Activated naive CD4-positive, alpha-beta T cell treated with anti-CD3 and anti-CD28 coated beads, Interleukin-2, amount 50 U/mL, for 16 hours (primary cell): ENCODE data around the gene IGSF21.

Source experiments
- DNase-seq: peaks from one replicate; pipeline ENCODE4 v3.0.0-alpha.2; 2020

Gene IGSF21

DNA sequence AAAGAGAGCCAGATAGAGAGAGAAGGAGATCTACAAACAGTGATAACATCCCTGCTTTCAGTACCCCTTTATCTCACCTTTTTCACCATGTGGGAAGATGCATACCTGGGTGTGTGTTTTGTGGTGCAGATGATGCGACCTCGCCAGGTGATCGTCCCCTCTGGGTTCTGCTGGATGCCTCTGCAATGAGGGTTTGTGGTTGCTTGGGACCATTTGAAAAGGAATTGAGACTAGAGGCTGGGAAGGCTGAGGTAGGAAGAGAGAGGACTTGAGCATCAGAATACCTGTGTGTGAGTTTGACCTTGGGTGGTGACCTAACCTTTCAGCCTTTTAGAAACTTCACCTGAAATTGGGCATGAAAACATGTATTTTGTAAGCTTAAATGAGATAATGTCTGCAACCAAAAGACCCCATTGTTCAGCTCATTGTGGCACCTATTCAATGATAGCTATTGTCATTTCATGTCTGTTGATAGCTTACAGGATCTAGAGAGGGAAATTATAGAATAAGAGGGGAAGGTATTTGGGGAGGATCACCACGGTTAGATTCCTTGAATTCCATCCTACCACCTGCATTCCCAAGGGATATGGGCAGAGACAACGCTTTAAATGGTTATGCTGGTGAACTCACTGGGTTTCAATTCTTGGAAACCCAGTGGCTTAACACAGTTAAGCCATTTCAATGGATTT is 125.7 kb downstream of the IGSF21 start:
- DNase-seq = no peak

DNA sequence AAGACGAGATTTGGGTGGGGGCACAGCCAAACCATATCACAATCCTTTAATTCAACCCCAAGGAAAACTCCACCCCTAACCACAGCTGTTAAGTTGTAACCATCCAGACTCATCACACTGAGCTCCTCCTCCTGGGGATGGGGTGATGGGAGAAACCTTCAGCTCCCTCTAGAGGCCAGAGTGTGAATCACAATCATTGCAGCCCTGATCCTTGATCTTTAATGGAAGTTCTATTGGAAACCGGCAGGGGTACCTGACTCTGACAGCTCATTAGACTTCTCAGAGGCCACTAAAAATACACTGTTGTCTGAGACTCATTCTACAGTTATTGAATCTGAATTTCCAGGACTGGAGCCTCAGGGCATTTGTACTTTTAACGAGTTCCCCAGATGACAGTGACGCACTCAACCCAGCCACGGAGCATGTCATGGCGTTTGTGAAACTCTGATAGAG is 127.2 kb downstream of the IGSF21 start:
- no peak for DNase-seq

DNA sequence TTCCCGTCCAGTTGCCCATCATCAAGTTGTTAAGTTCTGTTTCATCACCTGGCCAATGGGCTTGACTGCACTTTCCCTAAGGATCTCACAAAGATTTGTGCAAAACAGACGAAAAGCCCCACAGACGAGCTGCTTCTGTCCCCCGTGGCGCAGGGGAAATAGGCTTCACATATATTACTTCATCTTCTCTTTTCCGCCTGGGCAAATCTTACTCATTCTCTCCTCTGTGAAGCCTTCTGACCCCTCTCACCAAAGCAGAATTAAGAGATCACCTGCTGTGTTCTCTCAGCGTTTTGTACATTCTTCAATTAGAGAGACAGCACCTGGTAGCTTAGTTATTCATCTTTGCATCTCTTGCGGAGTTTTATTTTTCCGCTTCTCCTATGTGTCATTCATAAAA is 129.8 kb downstream of the IGSF21 start:
- no peak for DNase-seq

DNA sequence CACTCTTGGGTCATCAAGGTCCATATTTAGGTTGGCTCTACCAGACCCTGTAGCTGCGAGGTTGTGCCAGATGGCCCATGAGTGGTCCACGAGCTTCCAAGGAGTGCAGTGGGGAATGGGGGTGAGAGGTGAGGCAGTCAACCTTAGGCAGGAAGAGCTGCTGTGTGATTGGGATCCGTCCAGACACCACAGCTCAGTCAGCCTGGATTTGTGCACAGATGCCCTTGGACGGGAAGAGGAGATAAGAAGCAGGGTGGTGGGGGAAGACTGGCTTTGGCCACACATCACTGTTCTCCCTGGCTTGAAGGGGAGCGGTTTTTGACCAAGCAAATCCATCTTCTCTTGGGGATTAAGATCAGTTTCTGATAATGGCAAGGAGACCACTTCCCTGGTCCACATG is 130.6 kb downstream of the IGSF21 start:
- DNase-seq = no peak

DNA sequence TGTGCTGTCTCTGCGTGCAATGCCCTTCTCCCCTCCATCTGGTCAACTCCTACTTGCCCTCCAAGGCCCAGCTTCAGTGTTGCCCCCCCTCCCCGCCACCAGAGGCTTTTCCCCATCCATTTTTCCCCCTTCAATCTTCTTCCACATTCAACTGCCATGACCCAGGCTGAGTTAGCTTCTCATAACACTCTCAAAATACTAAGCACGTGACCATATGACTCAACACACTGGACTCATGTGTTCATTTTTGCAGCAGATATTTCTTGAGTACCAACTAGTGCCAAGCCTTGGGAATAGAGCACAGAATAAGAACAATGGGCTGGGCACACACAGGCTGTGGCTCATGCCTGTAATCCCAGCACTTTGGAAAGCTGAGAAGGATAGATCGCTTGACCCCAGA is 132.1 kb downstream of the IGSF21 start:
- no peak for DNase-seq

DNA sequence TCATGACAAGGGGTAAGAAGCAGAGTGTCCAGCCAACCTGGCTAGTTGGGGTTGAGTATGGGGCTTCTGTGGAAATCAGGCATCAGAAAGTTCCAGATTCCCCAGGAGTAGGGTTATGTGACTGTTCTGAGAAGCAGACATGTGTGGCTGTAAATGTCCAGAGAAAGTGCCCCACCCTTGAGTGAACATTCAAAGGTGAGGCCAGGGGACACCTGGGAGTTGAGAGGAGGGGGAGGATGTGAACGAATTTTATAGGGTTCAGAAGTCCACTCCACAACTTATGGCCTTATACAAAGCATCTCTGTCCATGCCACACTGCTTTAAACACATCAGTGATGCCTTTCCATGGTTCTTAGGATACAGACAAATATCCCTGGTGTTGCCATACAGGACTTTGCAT is 133.3 kb downstream of the IGSF21 start:
- DNase-seq = no peak

DNA sequence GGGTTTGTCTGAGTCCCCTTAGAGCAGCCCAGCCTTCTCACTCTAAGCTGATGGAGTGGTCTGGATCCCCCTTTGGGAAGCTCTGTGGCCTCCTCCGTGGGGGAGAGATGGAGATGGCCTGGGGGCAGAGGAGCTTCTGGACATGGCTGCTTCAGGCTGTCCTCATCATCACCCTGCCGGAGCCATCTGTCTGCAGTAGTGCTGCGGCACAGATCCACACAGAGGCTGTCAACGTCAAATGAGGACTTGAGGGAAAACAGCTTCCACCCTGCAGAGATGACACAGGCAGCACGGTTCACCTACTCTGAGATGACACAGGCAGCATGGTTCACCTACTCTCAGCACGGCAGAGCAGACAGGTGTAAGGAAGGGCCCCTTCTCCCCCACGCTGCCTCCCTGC is 134.3 kb downstream of the IGSF21 start:
- DNase-seq = no peak

DNA sequence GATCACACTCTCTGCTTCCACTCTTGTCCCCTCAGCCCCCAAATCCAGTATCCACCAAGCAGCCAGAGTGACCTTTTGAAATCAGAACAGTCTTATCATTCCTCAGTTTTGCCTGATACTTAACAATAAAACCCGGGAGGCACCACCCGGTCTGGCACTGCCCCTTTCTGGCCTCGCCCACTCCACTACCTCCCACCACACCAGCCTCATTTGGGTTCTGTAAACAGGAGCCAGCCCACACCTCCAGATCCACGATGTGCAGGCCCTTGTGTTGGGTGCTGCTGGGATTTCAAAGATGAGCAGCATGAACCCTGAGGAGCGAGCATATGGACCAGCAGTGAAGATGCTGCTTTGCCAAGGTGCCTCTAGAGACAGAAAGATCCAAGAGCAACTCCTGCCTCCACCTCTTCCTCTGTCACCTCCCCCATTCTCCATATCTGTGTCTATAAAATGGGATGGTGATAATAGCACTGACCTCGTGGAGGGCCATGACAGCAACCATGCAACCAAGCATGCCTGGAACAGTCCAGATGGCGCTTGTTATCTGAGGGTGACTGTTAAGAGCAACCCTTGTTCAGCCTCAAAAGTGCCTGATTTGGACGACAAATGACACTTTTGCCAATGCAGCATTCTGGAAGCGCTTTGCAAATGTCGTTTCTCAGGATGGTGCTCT is 136.0 kb downstream of the IGSF21 start:
- no peak for DNase-seq

DNA sequence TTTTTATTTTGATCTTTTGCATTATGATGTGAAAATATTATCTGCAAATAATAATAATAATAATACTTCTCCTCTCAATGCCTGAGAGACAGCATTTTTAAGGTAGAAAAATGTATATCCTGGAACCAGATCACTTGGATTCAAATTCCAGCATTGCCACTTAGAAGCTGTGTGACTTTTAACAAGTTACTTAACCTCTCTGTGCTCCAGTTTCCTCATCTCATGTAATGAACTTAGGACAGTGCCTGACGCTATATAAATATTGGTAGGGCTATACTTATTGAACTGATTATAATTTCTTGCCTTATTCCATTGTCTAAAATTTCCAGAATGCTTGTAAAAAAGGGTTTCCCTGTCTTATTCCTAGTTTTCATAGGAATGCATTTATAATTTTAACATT is 137.2 kb downstream of the IGSF21 start:
- no peak for DNase-seq

DNA sequence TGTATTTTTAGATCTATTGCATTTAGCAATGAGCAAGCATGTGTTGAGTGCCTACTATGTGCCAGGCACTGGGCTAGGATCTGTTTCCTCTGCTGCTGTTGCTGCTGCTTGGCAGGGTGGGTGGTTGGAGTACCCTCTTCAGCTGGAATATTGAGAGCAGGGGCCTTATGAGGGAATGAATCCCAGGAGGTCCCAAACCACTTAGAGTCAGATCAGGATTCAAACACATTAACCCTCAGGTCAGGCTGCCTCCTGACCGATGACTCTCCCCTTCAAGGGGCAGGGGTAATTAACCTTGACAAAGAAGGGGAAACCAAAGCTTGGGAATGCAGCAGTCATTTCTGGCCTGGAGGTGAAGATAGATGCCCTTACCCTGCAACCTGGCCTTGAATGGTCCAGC is 138.0 kb downstream of the IGSF21 start:
- no peak for DNase-seq

DNA sequence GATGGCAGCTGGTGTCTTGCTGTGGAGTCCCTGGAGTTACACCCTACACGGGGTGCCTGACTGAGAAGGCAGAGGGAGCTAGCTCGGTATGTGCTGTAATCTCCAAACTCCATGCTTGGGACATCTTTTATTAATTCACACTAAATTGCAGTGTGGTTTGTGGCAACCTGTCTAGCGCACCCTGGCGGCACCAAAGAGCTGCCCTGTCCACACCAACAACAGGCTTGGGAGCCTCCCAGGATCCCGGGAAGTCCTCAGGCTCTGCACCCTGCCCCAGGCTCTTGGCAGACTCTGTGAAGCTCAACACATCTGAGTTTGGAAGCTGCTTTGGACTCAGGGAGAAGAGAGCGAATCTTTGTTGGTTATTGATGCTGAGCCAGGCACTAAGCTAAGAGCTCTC is 138.9 kb downstream of the IGSF21 start:
- DNase-seq = no peak

DNA sequence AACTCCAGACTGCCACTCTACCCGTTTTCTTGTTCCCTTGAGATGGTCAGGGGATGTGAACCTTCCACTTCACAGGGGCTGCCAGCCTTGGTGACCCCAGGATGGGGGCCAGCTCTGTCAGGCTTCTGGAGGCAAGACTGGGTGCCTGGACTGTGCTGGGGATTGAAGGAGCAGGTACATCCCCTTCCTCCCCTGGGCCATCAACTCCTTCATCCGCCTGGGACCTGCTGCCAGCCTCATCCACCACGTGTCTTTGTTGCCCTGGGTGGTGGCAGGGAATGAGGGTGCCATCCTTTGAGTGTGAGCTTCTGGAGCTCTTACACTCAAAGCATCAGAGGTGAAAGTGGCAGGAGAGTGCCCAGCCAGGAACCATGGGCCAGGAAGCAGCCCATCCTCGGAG is 139.6 kb downstream of the IGSF21 start:
- DNase-seq = no peak

DNA sequence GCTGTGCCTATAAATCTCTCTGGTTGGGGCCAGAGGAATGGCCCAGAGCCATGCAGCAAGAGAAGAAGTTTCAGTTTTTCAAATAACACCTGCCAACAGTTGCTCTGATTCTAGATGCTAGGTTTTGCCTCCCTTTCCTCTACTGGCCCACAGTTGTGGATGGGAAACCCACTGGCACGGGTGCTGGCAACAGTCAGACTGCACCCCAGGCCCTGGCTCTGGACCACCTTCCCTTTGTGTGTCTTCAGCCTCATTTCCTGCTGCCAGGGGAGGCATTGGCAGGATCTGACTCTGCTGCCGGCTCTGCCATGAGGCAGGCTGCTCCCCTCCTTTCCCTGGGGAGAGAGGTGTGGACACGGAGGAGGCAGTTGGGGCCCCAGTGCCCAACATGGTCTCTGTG is 142.0 kb downstream of the IGSF21 start:
- DNase-seq = no peak

DNA sequence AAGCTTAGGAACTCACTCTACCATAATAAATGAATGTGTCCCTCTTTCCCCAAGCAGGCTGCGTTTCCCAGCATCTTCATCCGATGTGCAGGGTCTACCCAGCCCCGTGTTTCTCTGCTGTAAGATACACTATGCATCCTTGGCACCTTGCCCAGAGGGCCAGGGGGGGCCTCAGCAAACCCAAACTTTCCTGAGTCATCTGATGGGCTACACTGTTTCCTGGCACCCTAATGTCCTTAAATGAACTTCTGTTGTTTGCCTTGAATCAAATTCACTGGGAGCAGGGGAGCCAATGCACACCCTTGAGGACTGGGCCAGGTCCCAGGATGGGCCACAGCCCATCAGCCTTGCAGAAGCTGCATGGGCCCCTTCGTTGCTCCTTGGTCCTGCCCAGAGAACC is 145.5 kb downstream of the IGSF21 start:
- DNase-seq = no peak

DNA sequence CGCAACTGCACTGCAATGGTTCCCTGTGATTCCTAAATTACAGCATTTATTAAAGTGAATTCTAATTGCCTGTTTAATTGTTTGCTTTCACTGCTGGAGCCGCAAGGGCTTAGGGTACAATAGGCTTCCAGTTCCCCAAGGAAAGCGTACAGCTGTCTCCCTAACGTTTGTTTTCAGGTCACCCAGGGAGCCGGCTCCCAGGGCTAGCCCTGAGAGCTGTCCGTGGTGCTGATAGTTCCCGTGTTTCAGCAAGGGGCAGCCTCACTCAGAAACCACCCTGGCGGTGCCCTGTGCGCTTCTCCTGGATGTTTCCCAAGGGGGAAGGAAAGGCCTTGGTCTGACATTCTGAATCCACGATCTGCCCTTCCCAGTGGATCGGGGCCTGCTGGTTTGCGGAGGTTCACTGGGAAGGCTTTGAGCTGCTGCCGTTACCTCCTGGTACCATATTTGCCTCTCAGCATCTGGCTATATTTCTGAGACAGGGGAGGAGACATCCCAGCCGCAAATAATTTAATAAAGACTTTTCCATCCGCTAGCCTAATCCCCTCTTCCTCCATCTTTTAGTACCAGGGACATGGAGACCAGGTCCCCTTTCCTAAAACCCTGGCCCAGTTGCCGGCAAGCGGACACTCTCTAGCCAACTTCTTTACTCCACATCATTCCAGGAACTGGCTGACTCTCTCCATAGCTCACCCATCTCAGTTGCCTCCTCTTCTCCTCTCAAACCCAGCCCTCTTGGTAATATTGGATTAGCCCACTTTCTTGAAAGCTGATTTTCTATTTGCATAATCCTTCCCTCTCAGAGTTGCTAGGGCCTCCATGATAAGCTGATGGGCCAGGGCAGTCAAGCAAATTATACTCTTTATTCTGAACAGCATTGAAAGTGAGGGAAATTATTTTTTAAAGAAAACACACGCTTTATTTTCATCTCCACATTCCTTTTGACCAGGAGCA is 149.0 kb downstream of the IGSF21 start:
- no peak for DNase-seq

DNA sequence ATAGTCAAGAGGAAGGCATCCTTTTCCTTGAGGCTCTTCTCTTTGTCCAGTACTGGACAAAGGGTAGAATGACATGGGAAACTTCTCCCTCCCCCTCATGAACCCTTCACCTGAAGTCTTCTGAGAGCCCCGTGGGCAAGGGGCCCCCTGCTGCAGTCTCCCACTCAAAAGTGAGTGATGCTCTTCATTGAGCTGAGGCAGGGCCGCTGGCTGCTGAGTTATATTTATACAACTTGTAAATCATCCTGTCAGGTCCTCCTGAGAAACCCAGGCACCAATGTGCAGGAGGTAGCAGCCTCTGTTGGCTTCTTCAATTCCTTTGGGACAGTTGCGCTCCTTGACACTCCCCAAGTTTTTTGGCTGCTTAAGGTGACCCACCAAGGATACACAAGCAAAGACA is 150.2 kb downstream of the IGSF21 start:
- DNase-seq = no peak

DNA sequence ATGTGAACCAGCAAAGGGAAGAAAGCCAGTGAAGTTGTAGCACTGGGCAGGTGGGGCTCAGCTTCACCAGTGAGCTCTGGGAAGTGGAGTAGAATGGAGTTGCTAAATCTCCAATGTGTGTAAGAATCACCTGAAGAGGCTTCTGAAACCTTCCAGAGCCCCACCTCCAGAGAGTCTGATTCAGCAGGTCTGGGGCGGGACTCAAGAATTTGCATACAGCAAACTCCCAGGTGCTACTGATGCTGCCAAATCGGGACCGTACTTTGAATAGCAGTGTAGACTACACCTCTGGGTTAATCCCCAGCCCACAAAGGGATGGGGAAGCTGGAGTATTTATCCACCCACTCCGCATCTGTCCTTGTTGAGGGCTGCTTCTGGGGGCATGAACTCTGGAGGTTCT is 154.3 kb downstream of the IGSF21 start:
- DNase-seq = no peak

DNA sequence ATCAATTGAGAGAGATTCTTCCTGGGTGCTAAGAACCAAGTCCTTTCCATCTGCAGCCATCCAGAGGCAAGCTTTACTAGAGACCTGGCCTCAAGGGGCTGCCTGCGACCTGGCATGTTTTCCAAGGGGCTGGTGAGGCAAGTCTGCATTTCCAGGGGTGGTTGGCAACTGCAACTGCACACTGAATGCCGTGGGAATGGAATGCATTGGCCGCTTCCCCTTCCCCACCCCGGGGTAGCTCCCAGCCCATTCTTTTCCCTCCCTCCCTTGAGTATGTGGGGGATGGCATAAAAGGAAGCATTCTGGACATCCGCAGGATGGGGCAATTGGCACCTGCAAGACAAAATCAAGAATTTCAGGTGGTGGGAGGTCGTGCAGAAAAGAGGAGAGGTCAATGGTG is 155.1 kb downstream of the IGSF21 start:
- DNase-seq = no peak

DNA sequence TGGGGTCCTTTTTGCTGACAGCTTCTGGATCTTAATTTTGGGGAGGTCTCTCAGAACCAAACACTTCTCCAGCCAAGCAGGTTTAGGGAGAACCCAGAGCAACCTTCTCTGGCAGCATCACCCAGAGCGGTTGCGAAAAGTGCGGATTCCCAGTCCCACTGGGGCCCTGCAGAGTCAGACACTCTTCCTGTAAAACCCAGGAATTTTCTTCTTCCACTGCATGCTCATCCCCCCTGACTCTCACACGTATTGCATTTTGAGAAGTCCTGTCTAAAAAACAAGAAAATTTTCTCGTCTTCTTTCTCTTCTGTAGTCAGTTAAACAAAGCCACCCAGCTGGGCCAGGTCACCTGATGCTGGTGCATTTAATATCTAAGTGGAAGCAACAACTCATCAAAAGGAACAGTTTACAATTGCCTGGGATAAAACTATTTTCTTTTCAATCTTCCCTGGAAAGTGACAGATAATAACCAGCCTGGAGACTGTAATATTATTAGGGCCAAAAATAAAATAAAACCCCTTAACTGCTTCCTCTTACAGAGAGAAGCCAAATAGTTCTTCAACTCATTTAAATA is 156.0 kb downstream of the IGSF21 start:
- no peak for DNase-seq

DNA sequence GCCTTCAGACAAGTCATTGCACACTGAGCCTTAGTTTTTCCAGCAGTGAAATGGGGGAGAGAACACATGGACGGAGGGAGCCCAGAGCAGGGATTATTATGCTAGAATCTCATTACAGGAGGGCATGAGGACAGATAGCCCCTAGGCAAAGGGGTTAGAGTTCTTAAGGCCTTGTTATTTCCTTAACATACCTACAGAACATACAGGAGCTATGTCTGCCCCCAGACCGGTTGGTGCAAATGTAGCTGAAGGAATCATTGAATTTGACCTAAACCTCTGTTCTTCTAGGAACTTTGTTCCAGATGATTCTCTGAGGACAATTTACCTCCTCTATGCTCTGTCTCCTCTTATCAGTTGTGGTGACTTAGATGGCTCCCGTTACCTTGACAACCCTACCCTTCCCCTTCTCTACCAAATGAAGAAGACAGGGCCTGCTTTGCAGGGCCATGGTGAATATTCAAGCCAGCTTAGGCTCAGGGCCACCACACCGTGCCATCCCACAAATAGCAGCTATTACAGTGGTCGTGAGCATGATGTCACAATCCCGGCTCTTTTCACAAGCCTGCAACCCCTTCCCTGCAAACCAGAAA is 156.9 kb downstream of the IGSF21 start:
- DNase-seq = no peak

DNA sequence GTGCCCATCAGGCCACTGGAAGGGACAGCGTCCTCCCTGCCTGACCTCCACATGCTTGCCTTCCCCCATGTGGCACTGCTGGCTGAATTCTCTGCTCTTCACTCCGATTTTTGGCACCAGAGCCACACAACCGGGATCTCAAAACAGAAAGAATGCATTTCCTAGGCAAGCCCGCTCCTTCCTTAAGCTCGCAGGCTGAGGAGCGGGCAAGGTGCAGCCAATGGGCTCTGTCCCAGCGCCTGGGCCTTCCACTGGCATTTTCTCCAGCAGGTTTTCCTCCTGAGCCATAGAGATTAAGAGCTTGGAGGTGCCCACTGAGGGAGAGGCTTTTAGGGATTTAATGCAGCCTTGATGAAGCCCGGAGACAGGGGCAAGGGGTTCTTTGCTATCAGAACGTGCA is 158.0 kb downstream of the IGSF21 start:
- no peak for DNase-seq

DNA sequence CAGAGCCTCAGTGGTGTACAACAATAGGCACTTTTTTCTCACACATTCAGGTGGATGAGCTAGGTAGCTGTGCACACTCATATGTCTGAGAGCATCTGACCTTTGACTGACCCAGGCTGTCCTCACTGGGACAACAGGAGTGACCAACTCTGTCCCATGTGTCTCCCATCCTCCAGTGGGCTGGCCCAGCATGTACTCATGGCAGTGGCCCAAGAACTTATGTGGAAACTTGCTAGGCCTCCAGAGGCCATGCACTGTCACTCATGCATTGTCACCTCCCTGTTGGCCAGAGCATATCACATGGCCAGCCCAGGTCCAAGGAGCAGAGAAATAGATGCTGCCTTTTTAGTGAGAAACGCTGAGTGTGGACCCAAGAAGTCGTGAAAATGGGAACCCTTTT is 158.8 kb downstream of the IGSF21 start:
- no peak for DNase-seq

DNA sequence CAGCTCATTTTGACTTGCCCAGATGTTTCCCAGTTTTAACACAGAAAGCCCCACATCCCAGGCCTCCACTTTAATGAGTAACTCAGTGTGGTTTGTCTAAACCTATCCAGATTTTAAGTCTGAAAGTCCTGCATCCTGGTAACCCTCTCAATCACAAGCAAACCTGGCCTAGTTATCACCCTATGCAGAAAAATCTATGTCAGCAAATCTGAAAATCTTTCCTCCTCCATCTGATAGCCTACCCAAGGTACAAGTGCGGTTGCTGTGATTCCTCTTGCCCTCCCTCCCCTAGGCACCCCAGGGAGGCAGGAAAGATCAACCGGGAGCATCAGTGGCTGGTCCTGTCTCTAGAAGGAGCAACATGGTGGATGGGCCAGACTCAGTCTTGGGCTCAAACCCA is 163.7 kb downstream of the IGSF21 start:
- DNase-seq = no peak
